Fibroblast of the conjunctiva (primary cell): ENCODE results near the gene CYB5A.

ENCODE experiments used
- DNase-seq: peaks from one replicate; pipeline ENCODE4 v3.0.0-alpha.2; 2010; ENCODE audit warnings: low read depth

Gene CYB5A

GRCh38 chr18:74213429-74213828 lies 78.3 kb downstream of the CYB5A start:
- DNase-seq = no peak

DNA sequence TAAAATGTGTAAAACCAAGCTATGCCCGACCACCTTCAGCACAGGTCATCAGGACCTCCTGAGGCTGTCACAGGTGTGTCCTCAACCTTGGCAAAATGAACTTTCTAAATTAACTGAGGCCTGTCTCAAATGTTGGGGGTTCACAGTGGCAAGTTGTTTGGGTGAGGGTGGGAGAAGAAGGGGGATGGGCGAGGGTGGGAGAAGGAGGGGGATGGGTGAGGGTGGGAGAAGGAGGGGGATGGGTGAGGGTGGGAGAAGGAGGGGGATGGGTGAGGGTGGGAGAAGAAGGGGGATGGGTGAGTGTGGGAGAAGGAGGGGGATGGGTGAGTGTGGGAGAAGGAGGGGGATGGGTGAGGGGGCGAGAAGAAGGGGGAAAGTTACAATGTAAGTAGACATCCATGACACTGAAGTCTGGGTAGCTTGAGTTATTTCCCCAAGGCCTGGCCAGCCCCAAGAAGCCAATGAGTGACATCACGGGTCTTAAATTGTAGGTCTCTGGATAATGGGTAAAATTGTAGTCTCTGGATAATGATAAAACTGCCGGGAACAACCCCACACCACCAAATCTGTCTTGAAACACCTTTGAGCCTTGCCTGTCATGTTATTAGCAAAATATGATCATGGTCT lies 87.1 kb downstream of the CYB5A start:
- DNase-seq = no peak

GRCh38 chr18:74203811-74204210 lies 88.0 kb downstream of the CYB5A start:
- no peak for DNase-seq
